Endothelial cell of umbilical vein (primary cell): ENCODE data around the gene ZMIZ1. TPM values are rescaled to one million over a fixed set of nuclear protein-coding genes. Genes with fewer than 3 reads are reported as not detected.

ENCODE experiments used
- BruUV-seq: library from RNA; stranded (reverse); fragments of 400-500 nt; replicated peaks from 2 replicates; lab custom pipeline; 2021; lab: Mats Ljungman, UMichigan
- CTCF ChIA-PET: fragments of 300-600, 350-600 bp; sonication (Branson Sonifier 250); formaldehyde crosslinking; loops from one replicate; lab custom pipeline; 2021; ENCODE audit warnings: antibody characterized with exemption, inconsistent platforms; lab: Charles Lee
- POLR2A ChIA-PET: fragments of 300-600, 350-600 bp; sonication (Branson Sonifier 250); formaldehyde crosslinking; loops from one replicate; lab custom pipeline; 2021; ENCODE audit warnings: antibody characterized with exemption, inconsistent platforms; lab: Charles Lee
- DNase-seq: peaks from one replicate; pipeline ENCODE4 v3.0.0-alpha.2; 2011; ENCODE audit warnings: low read depth, low spot score
- FAIRE-seq: peaks from 2 replicates; lab custom pipeline; 2011; peaks lifted over from hg19 to GRCh38; lab: Jason Lieb, UNC
- H2AFZ ChIP-seq: 2 replicates; pipeline ENCODE4 v1.6.0; 2012; ENCODE audit warnings: low read depth, low read length, control low read depth, inconsistent platforms
- H3K27ac ChIP-seq: 2 replicates; pipeline ENCODE4 v1.5.1; 2011; ENCODE audit warnings: low read depth, mild to moderate bottlenecking, control low read depth, low read length, moderate library complexity; ENCODE audit not compliant: insufficient read depth
- H3K27me3 ChIP-seq, 2 experiments: 2 replicates each; pipeline versions ENCODE4 v1.6.0 to v1.6.1; 2011; ENCODE audit warnings: low read length in 2 of 2, mixed read lengths in 1 of 2; ENCODE audit not compliant: control insufficient read depth in 2 of 2, insufficient read depth in 2 of 2
- H3K36me3 ChIP-seq, 2 experiments: 2 replicates in 1 of 2; 3 replicates in 1 of 2; pipeline ENCODE4 v1.5.1; 2011; ENCODE audit warnings: low read length in 2 of 2, mild to moderate bottlenecking in 1 of 2, moderate library complexity in 1 of 2; ENCODE audit not compliant: control insufficient read depth in 2 of 2, insufficient read depth in 2 of 2; ENCODE audit errors: extremely low read depth in 1 of 2
- H3K4me1 ChIP-seq: 3 replicates; pipeline ENCODE4 v1.5.1; 2011; ENCODE audit warnings: mild to moderate bottlenecking, low read length; ENCODE audit not compliant: control insufficient read depth, insufficient read depth; ENCODE audit errors: extremely low read depth
- H3K4me2 ChIP-seq: 2 replicates; pipeline ENCODE4 v1.6.1; 2011; ENCODE audit warnings: low read length, control low read depth, mixed read lengths; ENCODE audit not compliant: insufficient read depth
- H3K4me3 ChIP-seq, 3 experiments: fragments of 200-600 bp in 1 of 3; sonication (generic), shearing (Covaris generic) in 1 of 3; replicated peaks in 1 of 3; 2 replicates each; pipeline ENCODE4 v1.5.1; 2011 to 2016; ENCODE audit warnings: control low read depth in 3 of 3, low read length in 3 of 3, mild to moderate bottlenecking in 2 of 3, inconsistent platforms in 1 of 3, low read depth in 1 of 3, moderate library complexity in 1 of 3; ENCODE audit not compliant: insufficient read depth in 1 of 3
- H3K79me2 ChIP-seq: 2 replicates; pipeline ENCODE4 v1.6.0; 2012; ENCODE audit warnings: low read length, inconsistent platforms; ENCODE audit not compliant: control insufficient read depth, insufficient read depth
- H3K9ac ChIP-seq: replicated peaks from 2 replicates; pipeline ENCODE3; 2011; ENCODE audit warnings: low read length, control low read depth; ENCODE audit not compliant: insufficient read depth; ENCODE audit errors: extremely low read depth
- H3K9me1 ChIP-seq: replicated peaks from 3 replicates; pipeline ENCODE4 v1.6.0; 2011; ENCODE audit warnings: mild to moderate bottlenecking, low read length; ENCODE audit not compliant: control insufficient read depth, insufficient read depth; ENCODE audit errors: extremely low read depth
- H3K9me3 ChIP-seq: replicated peaks from 2 replicates; pipeline ENCODE4 v1.5.1; 2012; ENCODE audit warnings: low read length, inconsistent platforms; ENCODE audit not compliant: control insufficient read depth, insufficient read depth
- H4K20me1 ChIP-seq: replicated peaks from 2 replicates; pipeline ENCODE3; 2011; ENCODE audit warnings: mild to moderate bottlenecking, low read length; ENCODE audit not compliant: control insufficient read depth, insufficient read depth; ENCODE audit errors: extremely low read depth
- EZH2 ChIP-seq: IDR thresholded peaks from 2 replicates; pipeline ENCODE4 v1.6.1; 2012; ENCODE audit warnings: borderline replicate concordance, low read depth, mild to moderate bottlenecking, moderate library complexity, low read length, inconsistent platforms; ENCODE audit not compliant: severe bottlenecking
- FOS ChIP-seq: IDR thresholded peaks from 2 replicates; pipeline ENCODE4 v1.6.1; 2011; ENCODE audit warnings: mild to moderate bottlenecking, low read length, moderate library complexity, borderline replicate concordance; ENCODE audit not compliant: insufficient read depth
- GATA2 ChIP-seq: IDR thresholded peaks from 2 replicates; pipeline ENCODE4 v1.7.0; 2011; ENCODE audit warnings: low read depth, mild to moderate bottlenecking, moderate library complexity, mixed read lengths, low read length; ENCODE audit not compliant: insufficient read length, insufficient read depth
- JUN ChIP-seq: IDR thresholded peaks from 2 replicates; pipeline ENCODE4 v1.6.1; 2011; ENCODE audit warnings: borderline replicate concordance, low read depth; ENCODE audit not compliant: insufficient read length, insufficient read depth
- MAX ChIP-seq: IDR thresholded peaks from 2 replicates; pipeline ENCODE4 v1.6.1; 2011; ENCODE audit not compliant: insufficient read depth, insufficient read length
- MYC ChIP-seq: IDR thresholded peaks from one replicate; pipeline ENCODE4 v1.6.1; 2011; ENCODE audit warnings: mild to moderate bottlenecking, low read depth, low read length
- POLR2A ChIP-seq: IDR thresholded peaks from 2 replicates; pipeline ENCODE4 v1.6.1; 2012; ENCODE audit warnings: low read depth, mild to moderate bottlenecking, control low read depth, low read length
- POLR2AphosphoS5 ChIP-seq: IDR thresholded peaks from 2 replicates; pipeline ENCODE4 v1.6.1; 2012; ENCODE audit warnings: low read depth, mild to moderate bottlenecking, control low read depth, low read length, moderate library complexity; ENCODE audit not compliant: insufficient read depth
- dilution Hi-C: fragments of 300-500 bp; cut with MboI; formaldehyde crosslinking; loops from one replicate; pipeline ENCODE4 v1.15.0; 2019; ENCODE audit warnings: low sequenced_read_pairs; ENCODE audit not compliant: extremely low pct_ligation_motif_present
- intact Hi-C: fragments of 100-400 bp; cut with micrococcal nuclease; formaldehyde crosslinking; loops from one replicate; pipeline ENCODE4 v1.10.0; 2022
- polyA plus RNA-seq, 4 experiments: library from polyadenylated mRNA; depleted of rRNA in 3 of 4; stranded (reverse) in 3 of 4; unstranded in 1 of 4; fragments of >200 nt; gene quantifications; 2 replicates each; pipeline versions ENCODE4 v1.2.1 to v1.2.3, GENCODE V29; 2011 to 2012; ENCODE audit warnings: missing spikeins in 1 of 4
- total RNA-seq: library from RNA; stranded (reverse); gene quantifications from 2 replicates; pipeline ENCODE4 v1.2.3, GENCODE V29; 2021
- TF ChIP-seq, protein P1 (sequence below), 2 donors: IDR thresholded peaks; 1 replicate in 1 of 2; 2 replicates in 1 of 2; pipeline ENCODE4 v1.5.1; 2011; ENCODE audit warnings: low read length in 2 of 2, mild to moderate bottlenecking in 2 of 2, moderate library complexity in 2 of 2, control low read depth in 1 of 2, inconsistent platforms in 1 of 2, low read depth in 1 of 2; ENCODE audit not compliant: insufficient read depth in 1 of 2; ENCODE audit errors: extremely low read depth in 1 of 2

Gene ZMIZ1
- total and polyA plus RNA-seq, 2 donors (not counting 3 experiments of a cell fraction or from before 2014, with no cell fraction given), result 12.5 to 46.7 TPM

GRCh38 chr10:79168210-79168609 is 99.4 kb downstream of the ZMIZ1 start:
- H3K4me1 ChIP-seq, result no peaks in the 10 kb centered on the region

More at GRCh38 chr10:79168210-79168609, 99.4 kb downstream of the ZMIZ1 start:
- no peak overlapping the region for H3K9ac ChIP-seq
- H4K20me1 ChIP-seq, result no peaks in the 10 kb centered on the region
- dilution Hi-C loops (no loop called here), intact Hi-C loops (no loop called here)
- no peak overlapping the region for H3K4me2 ChIP-seq
- H3K4me3 ChIP-seq, result no peak overlapping the region
- no peaks in the 10 kb centered on the region for H3K9me3 ChIP-seq
- H3K9me1 ChIP-seq, result no peaks in the 10 kb centered on the region
- no peak overlapping the region for H3K27ac ChIP-seq
- no peak for FAIRE-seq
- TF ChIP-seq EZH2, result no peak
- no peak for TF ChIP-seq POLR2A
- no peak for TF ChIP-seq JUN
- TF ChIP-seq FOS, result no peak
- TF ChIP-seq, protein P1, sequence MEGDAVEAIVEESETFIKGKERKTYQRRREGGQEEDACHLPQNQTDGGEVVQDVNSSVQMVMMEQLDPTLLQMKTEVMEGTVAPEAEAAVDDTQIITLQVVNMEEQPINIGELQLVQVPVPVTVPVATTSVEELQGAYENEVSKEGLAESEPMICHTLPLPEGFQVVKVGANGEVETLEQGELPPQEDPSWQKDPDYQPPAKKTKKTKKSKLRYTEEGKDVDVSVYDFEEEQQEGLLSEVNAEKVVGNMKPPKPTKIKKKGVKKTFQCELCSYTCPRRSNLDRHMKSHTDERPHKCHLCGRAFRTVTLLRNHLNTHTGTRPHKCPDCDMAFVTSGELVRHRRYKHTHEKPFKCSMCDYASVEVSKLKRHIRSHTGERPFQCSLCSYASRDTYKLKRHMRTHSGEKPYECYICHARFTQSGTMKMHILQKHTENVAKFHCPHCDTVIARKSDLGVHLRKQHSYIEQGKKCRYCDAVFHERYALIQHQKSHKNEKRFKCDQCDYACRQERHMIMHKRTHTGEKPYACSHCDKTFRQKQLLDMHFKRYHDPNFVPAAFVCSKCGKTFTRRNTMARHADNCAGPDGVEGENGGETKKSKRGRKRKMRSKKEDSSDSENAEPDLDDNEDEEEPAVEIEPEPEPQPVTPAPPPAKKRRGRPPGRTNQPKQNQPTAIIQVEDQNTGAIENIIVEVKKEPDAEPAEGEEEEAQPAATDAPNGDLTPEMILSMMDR (IDR thresholded peaks at IDR 0.05; ENCODE audit: extremely low read depth in 1 of 2, insufficient read depth in 1 of 2, low read depth in 1 of 2, low read length in 2 of 2), result no peak
- TF ChIP-seq MAX, result no peak
- no peak for TF ChIP-seq MYC
- no peak for TF ChIP-seq GATA2
- no peak for TF ChIP-seq POLR2AphosphoS5
- ChIA-PET POLR2A (no interaction called here), CTCF (interaction anchor here (0.6 to 1.9 kb wide), 2 partner anchors 13 to 34 kb away, joined by 3 to 4 read pairs; no protein-coding TSS in a partner anchor)
- BruUV-seq, result no TSS peak
- H3K36me3 ChIP-seq, result peaks cover 0 to 44% of the 10 kb centered on the region in 2 experiments
- H2AFZ ChIP-seq, result no peak overlapping the region
- H3K27me3 ChIP-seq, result no peaks in the 10 kb centered on the region
- no peaks in the 10 kb centered on the region for H3K79me2 ChIP-seq
- DNase-seq, result no peak
